HepG2 (cell line): Measurements from ENCODE around the gene RIPK1. TPM values are rescaled to one million over a fixed set of nuclear protein-coding genes. Genes with fewer than 3 reads are reported as not detected.

ENCODE experiments used
- ATAC-seq: fragments of 200-7000 bp; cut with Tn5 transposase; 3 replicates; pipeline ENCODE4 v1.9.1; 2020; ENCODE audit warnings: mild to moderate bottlenecking, moderate library complexity
- BruUV-seq: library from RNA; stranded (reverse); fragments of 400-500 nt; replicated peaks from 2 replicates; lab custom pipeline; 2021; lab: Mats Ljungman, UMichigan
- CTCF ChIA-PET: fragments of 300-600 bp; formaldehyde crosslinking; extraction: SDS; loops from one replicate; lab custom pipeline; 2021; ENCODE audit warnings: low total read pairs, inconsistent platforms, low intra/inter-chr PET ratio; lab: Yijun Ruan, JAX
- POLR2A ChIA-PET: fragments of 350-600 bp; sonication (Branson Sonifier 250); formaldehyde crosslinking; loops from one replicate; lab custom pipeline; 2020; ENCODE audit warnings: antibody characterized with exemption, inconsistent platforms; lab: Yijun Ruan, JAX
- DNase-seq: peaks from one replicate; pipeline ENCODE4 v3.0.0-alpha.2; 2015; ENCODE audit warnings: low spot score
- FAIRE-seq: peaks from 3 replicates; lab custom pipeline; 2011; peaks lifted over from hg19 to GRCh38; lab: Jason Lieb, UNC
- H2AFZ ChIP-seq: one replicate; pipeline ENCODE4 v1.6.1; 2011; ENCODE audit warnings: low read length, inconsistent platforms
- H3K27ac ChIP-seq: fragments of 300-600 bp; 3 replicates; pipeline ENCODE4 v1.8.0; 2011; ENCODE audit warnings: mixed run types, mild to moderate bottlenecking, mixed read lengths, low read length, inconsistent platforms; ENCODE audit not compliant: insufficient read depth; ENCODE audit errors: extremely low read length
- H3K27me3 ChIP-seq, 2 experiments: fragments of 200-600 bp in 1 of 2; 2 replicates in 1 of 2; 3 replicates in 1 of 2; pipeline versions ENCODE4 v1.6.0 to v1.8.0; 2011; ENCODE audit warnings: low read length in 2 of 2, mild to moderate bottlenecking in 2 of 2, moderate library complexity in 2 of 2, inconsistent platforms in 1 of 2; ENCODE audit not compliant: insufficient read depth in 2 of 2, control insufficient read depth in 1 of 2
- H3K36me3 ChIP-seq, 2 experiments: fragments of 200-600 bp in 1 of 2; replicated peaks in 1 of 2; 2 replicates in 1 of 2; 3 replicates in 1 of 2; pipeline versions ENCODE4 v1.5.1 to v1.8.0; 2011; ENCODE audit warnings: low read length in 2 of 2, inconsistent platforms in 1 of 2; ENCODE audit not compliant: insufficient read depth in 2 of 2, control insufficient read depth in 1 of 2
- H3K4me1 ChIP-seq: 2 replicates; pipeline ENCODE4 v1.5.1; 2012; ENCODE audit warnings: low read length, inconsistent platforms; ENCODE audit not compliant: insufficient read depth
- H3K4me2 ChIP-seq: 2 replicates; pipeline ENCODE4 v1.6.0; 2011; ENCODE audit warnings: low read depth, low read length, inconsistent platforms
- H3K4me3 ChIP-seq, 3 experiments: fragments of 200-600 bp in 1 of 3; sonication (generic), shearing (Covaris generic) in 1 of 3; replicated peaks in 1 of 3; 2 replicates each; pipeline ENCODE4 v1.5.1; 2011 to 2016; ENCODE audit warnings: low read length in 3 of 3, inconsistent platforms in 2 of 3, low read depth in 2 of 3, mild to moderate bottlenecking in 2 of 3, control low read depth in 1 of 3, mixed read lengths in 1 of 3; ENCODE audit not compliant: insufficient read depth in 1 of 3
- H3K79me2 ChIP-seq: one replicate; pipeline ENCODE4 v1.6.1; 2011; ENCODE audit warnings: low read length, inconsistent platforms; ENCODE audit not compliant: insufficient read depth
- H3K9ac ChIP-seq: 2 replicates; pipeline ENCODE4 v1.6.0; 2011; ENCODE audit warnings: mild to moderate bottlenecking, low read depth, low read length, inconsistent platforms; ENCODE audit not compliant: insufficient read depth
- H3K9me3 ChIP-seq: 2 replicates; pipeline ENCODE4 v1.5.1; 2012; ENCODE audit warnings: mild to moderate bottlenecking, low read length
- H4K20me1 ChIP-seq: 2 replicates; pipeline ENCODE4 v1.6.0; 2011; ENCODE audit warnings: inconsistent platforms, mild to moderate bottlenecking, low read length, moderate library complexity; ENCODE audit not compliant: insufficient read depth
- GPBP1L1 ChIP-seq: sonication (generic); formaldehyde crosslinking; IDR thresholded peaks from 2 replicates; pipeline ENCODE4 v1.5.0; 2020; ENCODE audit warnings: mild to moderate bottlenecking, missing genetic modification reagents
- KDM4B ChIP-seq: sonication (generic); formaldehyde crosslinking; IDR thresholded peaks from 2 replicates; pipeline ENCODE4 v1.4.0; 2020; ENCODE audit warnings: missing genetic modification reagents
- MED1 ChIP-seq: sonication (generic); formaldehyde crosslinking; IDR thresholded peaks from 2 replicates; pipeline ENCODE4 v1.4.0; 2020; ENCODE audit warnings: missing genetic modification reagents
- MTERF4 ChIP-seq: sonication (generic); formaldehyde crosslinking; IDR thresholded peaks from 2 replicates; pipeline ENCODE4 v1.8.0; 2023; ENCODE audit warnings: mild to moderate bottlenecking, missing genetic modification reagents
- NFAT5 ChIP-seq: sonication (generic); formaldehyde crosslinking; IDR thresholded peaks from 2 replicates; pipeline ENCODE4 v1.4.0; 2020; ENCODE audit warnings: missing genetic modification reagents
- SAFB2 ChIP-seq: sonication (generic); formaldehyde crosslinking; IDR thresholded peaks from 2 replicates; pipeline ENCODE4 v1.5.1; 2020; ENCODE audit warnings: missing genetic modification reagents, low read depth, mild to moderate bottlenecking, borderline replicate concordance
- SMAD9 ChIP-seq: sonication (generic); formaldehyde crosslinking; IDR thresholded peaks from 2 replicates; pipeline ENCODE4 v1.5.1; 2020; ENCODE audit warnings: mild to moderate bottlenecking, missing genetic modification reagents
- TBX3 ChIP-seq: fragments of 450-650 bp; IDR thresholded peaks from 2 replicates; pipeline ENCODE4 v1.6.1; 2017; ENCODE audit warnings: antibody characterized with exemption, mild to moderate bottlenecking, inconsistent platforms, borderline replicate concordance
- ZBTB46 ChIP-seq: sonication (generic); formaldehyde crosslinking; IDR thresholded peaks from 2 replicates; pipeline ENCODE4 v1.4.0; 2020; ENCODE audit warnings: mild to moderate bottlenecking, missing genetic modification reagents, borderline replicate concordance
- ZNF512 ChIP-seq: sonication (generic); formaldehyde crosslinking; IDR thresholded peaks from 2 replicates; pipeline ENCODE4 v1.4.0; 2020; ENCODE audit warnings: mild to moderate bottlenecking, missing genetic modification reagents
- ZNF552 ChIP-seq: sonication (generic); formaldehyde crosslinking; IDR thresholded peaks from 2 replicates; pipeline ENCODE4 v1.9.0; 2022; ENCODE audit warnings: missing genetic modification reagents, mild to moderate bottlenecking, borderline replicate concordance
- WGBS: methylation state at CpG from one replicate; pipeline ENCODE4 v1.1.6; 2017; ENCODE audit warnings: low lambda C conversion rate; 5-methylcytosine and 5-hydroxymethylcytosine counted together
- in situ Hi-C: cut with HindIII; loops from 2 replicates; pipeline ENCODE4 v1.10.0; 2017; ENCODE audit warnings: low pct_unique_long_range_greater_than_20kb; ENCODE audit not compliant: extremely low pct_ligation_motif_present
- intact Hi-C: fragments of 100-400 bp; cut with micrococcal nuclease; formaldehyde crosslinking; loops from one replicate; pipeline ENCODE4 v1.10.0; 2022; ENCODE audit not compliant: unreplicated experiment
- polyA plus RNA-seq, 8 experiments: library from polyadenylated mRNA; depleted of rRNA in 3 of 8; stranded (reverse) in 7 of 8; unstranded in 1 of 8; fragments of >200 nt; fragmentation: Illumina TruSeq in 4 of 8; extraction: Trizol in 4 of 8; gene quantifications; 2 replicates each; pipeline versions ENCODE4 v1.2.1 to v1.2.3, GENCODE V29; 2011 to 2016; ENCODE audit warnings: low read depth in 4 of 8, missing spikeins in 1 of 8, mixed read lengths in 1 of 8; ENCODE audit not compliant: insufficient read depth in 1 of 8
- total RNA-seq, 5 experiments: library from RNA; depleted of rRNA; stranded (reverse); fragments of >200 nt; fragmentation: Illumina TruSeq; extraction: Trizol; gene quantifications; 2 replicates each; pipeline ENCODE4 v1.2.3, GENCODE V29; 2016; ENCODE audit warnings: low read depth in 1 of 5

The RIPK1 gene
- total and polyA plus RNA-seq, 2 of the 13 experiments (the other 11 are each of a cell fraction or from before 2014, with no cell fraction given), result 9.0 to 10.3 TPM

GRCh38 chr6:3022765-3023662 lies 45.3 kb upstream of the RIPK1 start:
- H3K36me3 ChIP-seq, result peaks cover 1 to 12% of the 10 kb centered on the region in 2 experiments; a peak in 3 of 5 replicates
- no TSS peak for BruUV-seq
- TF ChIP-seq SMAD9 (CRISPR knock-in tag), result no peak
- no peak for TF ChIP-seq GPBP1L1 (CRISPR knock-in tag)
- no peak for TF ChIP-seq SAFB2 (CRISPR knock-in tag)
- TF ChIP-seq NFAT5 (CRISPR knock-in tag), result no peak
- no peak for TF ChIP-seq ZNF552 (CRISPR knock-in tag)
- no peak for TF ChIP-seq ZBTB46 (CRISPR knock-in tag)
- TF ChIP-seq ZNF512 (CRISPR knock-in tag), result no peak
- no peak for TF ChIP-seq MED1
- TF ChIP-seq MTERF4, result no peak
- TF ChIP-seq KDM4B (CRISPR knock-in tag), result no peak
- no peak for TF ChIP-seq TBX3

More at GRCh38 chr6:3022765-3023662, 45.3 kb upstream of the RIPK1 start:
- no peak overlapping the region for H2AFZ ChIP-seq
- no peak overlapping the region for H3K27ac ChIP-seq
- no peak for DNase-seq
- intact Hi-C loops (no loop called here), in situ Hi-C loops (no loop called here)
- ChIA-PET POLR2A (interaction anchor here (1.3 kb wide), 1 partner anchor 31 kb away, joined by 3 read pairs; no protein-coding TSS in a partner anchor), CTCF (no interaction called here)
- ATAC-seq, result no peak
- H4K20me1 ChIP-seq, result no peaks in the 10 kb centered on the region
- H3K9me3 ChIP-seq, result no peaks in the 10 kb centered on the region
- FAIRE-seq, result no peak
- H3K79me2 ChIP-seq, result no peaks in the 10 kb centered on the region
- H3K4me1 ChIP-seq, result peaks cover 23% of the 10 kb centered on the region
- H3K4me2 ChIP-seq, result no peak overlapping the region
- 98% methylated on average over 26 of the region's 26 CpGs for WGBS
- H3K4me3 ChIP-seq, result no peak overlapping the region
- no peaks in the 10 kb centered on the region for H3K27me3 ChIP-seq
- H3K9ac ChIP-seq, result no peak overlapping the region
